Transverse colon (tissue), 3 donors: ENCODE results near the gene TMPRSS2.

Source experiments
- EP300 ChIP-seq: sonication (generic); formaldehyde crosslinking; IDR thresholded peaks from one replicate; pipeline ENCODE4 v1.6.1; 2017; ENCODE audit warnings: antibody characterized with exemption, low read depth
- TF ChIP-seq, protein P1 (sequence below), 5 experiments: fragments of 200-600 bp in 3 of 5; fragments of 450-650 bp in 2 of 5; sonication (generic) in 3 of 5; IDR thresholded peaks; 1 replicate in 2 of 5; 2 replicates in 3 of 5; pipeline ENCODE4 v1.5.1; 2016 to 2017; ENCODE audit warnings: antibody characterized with exemption in 5 of 5, inconsistent platforms in 3 of 5, mild to moderate bottlenecking in 2 of 5, moderate library complexity in 1 of 5

- no peak for TF ChIP-seq EP300
- TF ChIP-seq, protein P1, sequence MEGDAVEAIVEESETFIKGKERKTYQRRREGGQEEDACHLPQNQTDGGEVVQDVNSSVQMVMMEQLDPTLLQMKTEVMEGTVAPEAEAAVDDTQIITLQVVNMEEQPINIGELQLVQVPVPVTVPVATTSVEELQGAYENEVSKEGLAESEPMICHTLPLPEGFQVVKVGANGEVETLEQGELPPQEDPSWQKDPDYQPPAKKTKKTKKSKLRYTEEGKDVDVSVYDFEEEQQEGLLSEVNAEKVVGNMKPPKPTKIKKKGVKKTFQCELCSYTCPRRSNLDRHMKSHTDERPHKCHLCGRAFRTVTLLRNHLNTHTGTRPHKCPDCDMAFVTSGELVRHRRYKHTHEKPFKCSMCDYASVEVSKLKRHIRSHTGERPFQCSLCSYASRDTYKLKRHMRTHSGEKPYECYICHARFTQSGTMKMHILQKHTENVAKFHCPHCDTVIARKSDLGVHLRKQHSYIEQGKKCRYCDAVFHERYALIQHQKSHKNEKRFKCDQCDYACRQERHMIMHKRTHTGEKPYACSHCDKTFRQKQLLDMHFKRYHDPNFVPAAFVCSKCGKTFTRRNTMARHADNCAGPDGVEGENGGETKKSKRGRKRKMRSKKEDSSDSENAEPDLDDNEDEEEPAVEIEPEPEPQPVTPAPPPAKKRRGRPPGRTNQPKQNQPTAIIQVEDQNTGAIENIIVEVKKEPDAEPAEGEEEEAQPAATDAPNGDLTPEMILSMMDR (IDR thresholded peaks at IDR 0.05) = no peak
Observed at GRCh38 chr21:41509733-41510132, 1.8 kb upstream of the TMPRSS2 start.
